GM12892 (cell line): Measurements from ENCODE around the gene GRK6.

Experiments used
- POLR2A ChIP-seq: IDR thresholded peaks from 2 replicates; pipeline ENCODE4 v1.6.1; 2011; ENCODE audit warnings: low read depth, low read length, control low read depth
- POLR2AphosphoS5 ChIP-seq: IDR thresholded peaks from 2 replicates; pipeline ENCODE4 v1.6.1; 2011; ENCODE audit warnings: low read depth, low read length, control low read depth

DNA sequence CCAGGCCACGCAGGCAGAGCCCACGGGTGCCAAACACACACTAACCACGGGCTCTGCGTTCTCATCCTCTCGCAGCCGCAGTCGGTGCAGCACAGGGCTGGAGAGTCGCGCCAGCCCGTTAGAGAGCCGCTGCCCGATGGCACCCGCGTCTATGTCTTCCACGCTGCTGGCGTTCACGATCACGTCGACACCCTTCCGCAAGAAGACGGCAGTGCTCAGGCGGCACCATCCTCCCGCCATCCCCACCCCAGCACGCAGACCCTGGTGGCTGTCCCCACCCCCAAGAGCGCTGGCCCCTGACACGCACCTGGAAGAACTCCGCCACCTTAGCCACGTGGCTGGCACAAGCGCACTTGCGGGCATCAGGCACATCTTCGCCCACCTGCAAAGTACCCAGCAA, 41.0 kb downstream of the GRK6 start:
- TF ChIP-seq POLR2A (no peak), POLR2AphosphoS5 (no peak)
